22Rv1 (cell line): ENCODE data around the gene ANKDD1B.
"Not testable (repeated sequence)": the region's sequence is repeated elsewhere in the genome, so short reads cannot be mapped to it uniquely, and the experiment has no call there.

ENCODE experiments used
- H3K27ac ChIP-seq: fragments of 450-650 bp; 2 replicates; pipeline ENCODE4 v1.5.1; 2017
- ZFX ChIP-seq: fragments of 450-650 bp; IDR thresholded peaks from 2 replicates; pipeline ENCODE4 v1.6.1; 2017; ENCODE audit warnings: antibody characterized with exemption, borderline replicate concordance
- TF ChIP-seq, protein P1 (sequence below): fragments of 450-650 bp; IDR thresholded peaks from 2 replicates; pipeline ENCODE4 v1.5.1; 2017; ENCODE audit warnings: mild to moderate bottlenecking

ANKDD1B gene

DNA sequence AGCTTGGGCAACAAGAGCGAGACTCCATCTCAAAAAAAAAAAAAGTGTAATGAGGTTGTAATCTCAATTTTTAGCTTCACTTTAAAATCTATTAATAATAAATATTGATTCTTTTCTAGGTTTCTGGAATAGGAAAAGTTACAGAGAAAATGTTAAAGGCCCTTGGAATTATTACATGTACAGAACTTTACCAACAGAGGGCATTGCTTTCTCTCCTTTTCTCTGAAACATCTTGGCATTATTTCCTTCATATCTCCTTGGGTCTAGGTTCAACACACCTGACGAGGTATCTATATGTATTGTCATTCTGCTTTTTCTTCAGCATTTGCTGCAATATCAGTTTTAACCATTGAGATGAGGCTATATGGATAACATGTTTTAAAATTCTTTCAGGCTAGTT, 26.6 kb upstream of the ANKDD1B start:
- TF ChIP-seq, protein P1, sequence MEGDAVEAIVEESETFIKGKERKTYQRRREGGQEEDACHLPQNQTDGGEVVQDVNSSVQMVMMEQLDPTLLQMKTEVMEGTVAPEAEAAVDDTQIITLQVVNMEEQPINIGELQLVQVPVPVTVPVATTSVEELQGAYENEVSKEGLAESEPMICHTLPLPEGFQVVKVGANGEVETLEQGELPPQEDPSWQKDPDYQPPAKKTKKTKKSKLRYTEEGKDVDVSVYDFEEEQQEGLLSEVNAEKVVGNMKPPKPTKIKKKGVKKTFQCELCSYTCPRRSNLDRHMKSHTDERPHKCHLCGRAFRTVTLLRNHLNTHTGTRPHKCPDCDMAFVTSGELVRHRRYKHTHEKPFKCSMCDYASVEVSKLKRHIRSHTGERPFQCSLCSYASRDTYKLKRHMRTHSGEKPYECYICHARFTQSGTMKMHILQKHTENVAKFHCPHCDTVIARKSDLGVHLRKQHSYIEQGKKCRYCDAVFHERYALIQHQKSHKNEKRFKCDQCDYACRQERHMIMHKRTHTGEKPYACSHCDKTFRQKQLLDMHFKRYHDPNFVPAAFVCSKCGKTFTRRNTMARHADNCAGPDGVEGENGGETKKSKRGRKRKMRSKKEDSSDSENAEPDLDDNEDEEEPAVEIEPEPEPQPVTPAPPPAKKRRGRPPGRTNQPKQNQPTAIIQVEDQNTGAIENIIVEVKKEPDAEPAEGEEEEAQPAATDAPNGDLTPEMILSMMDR: peak; percentile 21; the same call in 1 of the 2 replicates
- TF ChIP-seq ZFX: no peak
- H3K27ac ChIP-seq: no peak overlapping the region

DNA sequence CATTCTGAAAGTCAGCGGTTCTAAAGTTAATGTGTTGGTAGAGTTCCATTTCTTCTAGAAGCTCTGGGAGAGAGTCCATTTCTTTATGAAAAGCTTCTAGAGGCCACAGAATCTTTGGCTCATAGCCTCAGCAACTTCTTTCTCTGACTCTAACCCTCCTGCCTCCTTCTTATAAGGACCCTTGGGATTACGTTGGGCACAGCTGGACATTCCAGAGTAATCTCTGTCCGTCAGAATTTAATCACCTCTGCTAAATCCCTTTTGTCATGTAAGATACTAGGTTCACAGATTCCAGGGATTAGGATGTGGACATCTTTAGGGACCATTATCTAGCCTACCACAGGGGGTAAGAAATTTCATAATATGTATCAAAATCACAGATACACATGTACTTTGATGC, 22.6 kb upstream of the ANKDD1B start:
- H3K27ac ChIP-seq: no peak overlapping the region
- no peak for TF ChIP-seq ZFX
- TF ChIP-seq, protein P1: no peak

DNA sequence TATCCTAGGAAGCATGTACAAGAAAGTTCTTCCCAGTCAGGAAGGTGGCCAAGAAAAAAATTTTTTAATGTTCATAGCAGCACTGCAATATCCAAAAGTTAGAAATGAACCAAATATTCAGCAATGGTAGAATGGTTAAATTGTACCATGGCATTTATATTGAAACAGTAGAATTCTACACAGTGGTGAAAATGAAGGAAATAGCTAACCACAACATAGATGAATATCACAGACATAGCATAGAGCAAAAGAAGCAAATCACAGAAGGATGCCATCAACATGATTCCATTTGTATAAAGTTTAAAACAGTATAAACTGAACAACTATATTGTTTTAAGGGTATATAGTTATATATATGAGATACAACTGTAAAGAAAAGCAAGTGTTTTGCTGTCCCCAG, 10.7 kb upstream of the ANKDD1B start:
- H3K27ac ChIP-seq: no peak overlapping the region
- no peak for TF ChIP-seq ZFX
- TF ChIP-seq, protein P1: no peak

DNA sequence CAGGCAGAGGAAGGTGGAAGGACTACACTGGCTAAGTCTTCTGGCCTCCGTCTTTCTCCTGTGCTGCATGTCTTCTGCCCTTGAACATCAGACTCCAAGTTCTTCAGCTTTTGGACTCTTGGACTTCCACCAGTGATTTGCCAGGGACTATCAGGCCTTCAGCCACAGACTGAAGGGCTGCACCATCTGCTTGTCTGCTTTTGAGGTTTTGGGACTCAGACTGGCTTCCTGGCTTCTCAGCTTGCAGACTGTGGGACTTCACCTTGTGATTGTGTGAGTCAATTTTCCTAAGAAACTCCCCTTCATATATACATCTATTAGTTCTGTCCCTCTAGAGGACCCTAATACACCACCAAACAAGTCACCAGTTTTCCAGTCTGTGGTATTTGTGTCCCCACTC, 9.7 kb upstream of the ANKDD1B start:
- H3K27ac ChIP-seq: no peak overlapping the region
- no peak for TF ChIP-seq ZFX
- TF ChIP-seq, protein P1: no peak

DNA sequence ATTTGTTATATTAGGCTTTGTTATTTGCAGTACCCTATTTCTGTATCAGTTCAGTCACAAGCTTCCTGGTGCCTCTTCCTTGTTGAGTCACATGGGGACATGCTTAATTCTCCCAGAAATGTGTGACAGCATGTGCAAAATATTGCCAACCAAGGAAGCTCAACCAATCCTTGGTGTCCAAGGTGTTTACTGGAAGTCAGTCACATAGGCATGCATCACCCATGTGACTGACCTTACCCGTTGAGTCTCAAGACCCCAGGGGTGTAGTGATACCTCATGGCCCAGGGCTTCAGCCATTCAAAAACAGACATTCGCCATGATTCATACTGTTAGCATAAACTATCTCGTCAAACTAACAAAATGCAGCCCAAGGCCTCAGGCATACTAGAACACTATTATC, 9.3 kb upstream of the ANKDD1B start:
- H3K27ac ChIP-seq: no peak overlapping the region
- TF ChIP-seq ZFX: no peak
- TF ChIP-seq, protein P1: no peak

DNA sequence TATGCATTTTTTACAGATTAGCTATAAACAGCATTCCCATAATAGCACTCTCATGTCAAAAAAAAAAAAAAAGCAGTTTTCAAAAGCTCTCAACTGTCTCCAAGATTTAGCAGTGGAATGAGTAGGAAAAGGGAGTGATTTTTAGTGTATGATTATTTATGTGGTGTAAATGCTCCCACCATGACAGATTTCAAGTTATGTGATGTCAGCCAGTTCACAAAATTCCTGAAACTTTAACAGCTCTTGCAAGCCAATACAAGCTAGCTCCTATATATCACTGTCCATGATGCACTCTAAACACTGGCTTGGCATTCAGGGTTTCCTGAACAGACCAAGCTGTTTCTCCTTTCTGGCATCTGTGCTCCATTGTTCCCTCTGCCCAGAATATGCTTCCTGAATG, 7.9 kb upstream of the ANKDD1B start:
- no peak overlapping the region for H3K27ac ChIP-seq
- TF ChIP-seq, protein P1: no peak
- TF ChIP-seq ZFX: no peak

DNA sequence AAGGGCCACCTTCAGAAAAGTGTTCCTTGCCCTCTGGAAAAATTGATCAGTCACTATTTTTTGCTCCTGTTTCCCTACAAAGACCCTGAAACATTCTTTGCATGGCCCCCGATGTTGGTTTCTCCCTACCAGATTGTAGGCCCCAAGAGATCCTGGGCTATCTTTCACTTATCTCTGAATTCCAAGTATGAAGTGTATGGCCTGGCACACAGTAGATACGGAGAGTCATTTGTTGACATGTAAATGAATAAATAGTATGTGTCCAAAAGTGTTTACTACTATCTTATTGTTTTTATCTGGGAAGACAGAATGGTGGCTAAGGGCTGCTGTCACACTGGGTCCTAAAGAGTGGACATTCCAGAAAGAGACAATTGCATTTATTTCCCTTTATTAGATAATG, 7.4 kb upstream of the ANKDD1B start:
- no peak for TF ChIP-seq ZFX
- TF ChIP-seq, protein P1: no peak
- H3K27ac ChIP-seq: no peak overlapping the region

DNA sequence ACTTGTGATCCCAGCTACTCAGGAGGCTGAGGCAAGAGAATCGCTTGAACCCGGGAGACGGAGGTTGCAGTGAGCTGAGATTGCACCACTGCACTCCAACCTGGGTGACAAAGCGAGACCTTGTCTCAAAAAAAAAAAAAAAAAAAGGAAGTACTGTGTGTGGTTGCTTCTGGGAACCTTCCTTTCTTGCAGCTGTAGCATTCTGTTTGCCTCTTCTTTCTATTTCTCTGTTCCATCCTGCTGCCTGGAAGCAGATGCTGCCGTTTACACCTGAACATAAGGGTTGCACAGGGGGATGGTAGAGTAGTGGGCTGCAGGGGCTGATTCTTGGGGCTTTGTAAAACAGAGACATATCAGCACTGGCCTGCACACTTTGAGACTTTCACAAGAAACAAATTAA, 3.9 kb upstream of the ANKDD1B start:
- not testable (repeated sequence) for H3K27ac ChIP-seq
